IMR-90 (cell line): ENCODE measurements around the gene GGA3. TPM values are rescaled to one million over a fixed set of nuclear protein-coding genes. Genes with fewer than 3 reads are reported as not detected.

Experiments
- ATAC-seq: fragments of 200-7000 bp; cut with Tn5 transposase; 2 replicates; pipeline ENCODE4 v1.9.1; 2020; ENCODE audit warnings: low read depth, mild to moderate bottlenecking, moderate library complexity
- BruUV-seq: library from RNA; stranded (reverse); fragments of 400-500 nt; replicated peaks from 2 replicates; lab custom pipeline; 2021; lab: Mats Ljungman, UMichigan
- CTCF ChIA-PET: fragments of 300-600 bp; formaldehyde crosslinking; extraction: SDS; loops from one replicate; lab custom pipeline; 2021; ENCODE audit warnings: antibody characterized with exemption; lab: Yijun Ruan, JAX
- POLR2A ChIA-PET: fragments of 300-600 bp; sonication (Branson Sonifier 250); formaldehyde crosslinking; loops from one replicate; lab custom pipeline; 2022; ENCODE audit warnings: antibody characterized with exemption; ENCODE audit not compliant: unreplicated experiment; lab: Charles Lee
- DNase-seq: peaks from one replicate; pipeline ENCODE4 v3.0.0; 2013
- H2AFZ ChIP-seq: replicated peaks from 2 replicates; pipeline ENCODE3; 2013; ENCODE audit warnings: low read length, mild to moderate bottlenecking; ENCODE audit not compliant: poor library complexity
- H2AK5ac ChIP-seq: 2 replicates; pipeline ENCODE4 v1.6.1; 2013; ENCODE audit warnings: low read depth, low read length, inconsistent platforms
- H2AK9ac ChIP-seq: replicated peaks from 2 replicates; pipeline ENCODE3; 2013; ENCODE audit warnings: mild to moderate bottlenecking, low read depth, low read length, moderate library complexity; ENCODE audit not compliant: poor library complexity
- H2BK120ac ChIP-seq: 2 replicates; pipeline ENCODE4 v1.6.1; 2013; ENCODE audit warnings: low read depth, low read length, inconsistent platforms
- H2BK15ac ChIP-seq: 3 replicates; pipeline ENCODE4 v1.6.1; 2013; ENCODE audit warnings: low read depth, low read length, inconsistent platforms
- H2BK20ac ChIP-seq: 2 replicates; pipeline ENCODE4 v1.6.1; 2013; ENCODE audit warnings: low read depth, mild to moderate bottlenecking, inconsistent platforms, low read length, moderate library complexity
- H2BK5ac ChIP-seq: 2 replicates; pipeline ENCODE4 v1.6.1; 2013; ENCODE audit warnings: mild to moderate bottlenecking, low read depth, low read length, inconsistent platforms; ENCODE audit not compliant: poor library complexity, severe bottlenecking
- H3K14ac ChIP-seq: replicated peaks from 2 replicates; pipeline ENCODE4 v1.6.1; 2013; ENCODE audit warnings: low read depth, low read length, inconsistent platforms
- H3K18ac ChIP-seq: 2 replicates; pipeline ENCODE4 v1.6.1; 2013; ENCODE audit warnings: low read depth, low read length, control low read depth
- H3K23ac ChIP-seq: 2 replicates; pipeline ENCODE4 v1.6.1; 2013; ENCODE audit warnings: low read depth, low read length, inconsistent platforms
- H3K27ac ChIP-seq: 2 replicates; pipeline ENCODE4 v1.5.1; 2013; ENCODE audit warnings: mild to moderate bottlenecking, control low read depth, low read length; ENCODE audit not compliant: insufficient read depth
- H3K27me3 ChIP-seq: 2 replicates; pipeline ENCODE4 v1.6.1; 2013; ENCODE audit warnings: low read length; ENCODE audit not compliant: control insufficient read depth, insufficient read depth
- H3K36me3 ChIP-seq: 2 replicates; pipeline ENCODE4 v1.6.1; 2013; ENCODE audit warnings: low read length, mixed read lengths; ENCODE audit not compliant: control insufficient read depth, insufficient read depth
- H3K4ac ChIP-seq: 2 replicates; pipeline ENCODE4 v1.6.1; 2013; ENCODE audit warnings: low read depth, low read length, inconsistent platforms
- H3K4me1 ChIP-seq: 2 replicates; pipeline ENCODE4 v1.6.1; 2013; ENCODE audit warnings: low read length, mixed read lengths; ENCODE audit not compliant: control insufficient read depth, insufficient read depth
- H3K4me2 ChIP-seq: 2 replicates; pipeline ENCODE4 v1.6.1; 2013; ENCODE audit warnings: low read depth, mild to moderate bottlenecking, control low read depth, low read length, moderate library complexity
- H3K4me3 ChIP-seq: 2 replicates; pipeline ENCODE4 v1.5.1; 2013; ENCODE audit warnings: low read depth, mild to moderate bottlenecking, control low read depth, low read length, moderate library complexity; ENCODE audit not compliant: insufficient read depth
- H3K56ac ChIP-seq: 2 replicates; pipeline ENCODE4 v1.6.1; 2013; ENCODE audit warnings: low read length, inconsistent platforms; ENCODE audit not compliant: insufficient read depth; ENCODE audit errors: extremely low read depth
- H3K79me1 ChIP-seq, 2 experiments: 2 replicates each; pipeline ENCODE4 v1.6.1; 2013; ENCODE audit warnings: low read length in 2 of 2, inconsistent platforms in 1 of 2, low read depth in 1 of 2
- H3K9ac ChIP-seq: 2 replicates; pipeline ENCODE4 v1.6.1; 2013; ENCODE audit warnings: low read depth, low read length, control low read depth
- H3K9me1 ChIP-seq: 2 replicates; pipeline ENCODE4 v1.6.1; 2013; ENCODE audit warnings: low read length, inconsistent platforms; ENCODE audit not compliant: insufficient read depth
- H3K9me3 ChIP-seq: 2 replicates; pipeline ENCODE4 v1.6.1; 2013; ENCODE audit warnings: low read length; ENCODE audit not compliant: control insufficient read depth, insufficient read depth
- H4K20me1 ChIP-seq: 2 replicates; pipeline ENCODE4 v1.6.1; 2013; ENCODE audit warnings: low read length, inconsistent platforms; ENCODE audit not compliant: insufficient read depth
- H4K5ac ChIP-seq: 2 replicates; pipeline ENCODE4 v1.6.1; 2013; ENCODE audit warnings: mild to moderate bottlenecking, low read depth, low read length, control low read depth
- H4K8ac ChIP-seq, 2 experiments: 2 replicates each; pipeline ENCODE4 v1.6.1; 2013; ENCODE audit warnings: low read depth in 2 of 2, low read length in 2 of 2, control low read depth in 1 of 2, inconsistent platforms in 1 of 2
- H4K91ac ChIP-seq: 2 replicates; pipeline ENCODE4 v1.6.1; 2013; ENCODE audit warnings: low read depth, low read length, inconsistent platforms; ENCODE audit not compliant: insufficient read depth
- CEBPB ChIP-seq: IDR thresholded peaks from 2 replicates; pipeline ENCODE4 v1.6.1; 2012; ENCODE audit warnings: low read depth, low read length, improper control_type of control experiment
- MAFK ChIP-seq: IDR thresholded peaks from 2 replicates; pipeline ENCODE4 v1.6.1; 2012; ENCODE audit warnings: low read depth, low read length, improper control_type of control experiment
- MXI1 ChIP-seq: IDR thresholded peaks from 2 replicates; pipeline ENCODE4 v1.6.1; 2012; ENCODE audit warnings: low read depth, mild to moderate bottlenecking, low read length, moderate library complexity, borderline replicate concordance
- NFE2L2 ChIP-seq: fragments of 150-350 bp; IDR thresholded peaks from 2 replicates; pipeline ENCODE4 v1.6.1; 2016; ENCODE audit warnings: low read depth, mild to moderate bottlenecking, low read length
- WGBS, 2 experiments: methylation state at CpG; one replicate each; pipeline versions ENCODE4 v1.1.5 to v1.1.7; 2013; ENCODE audit warnings: missing lambda C conversion rate in 2 of 2; ENCODE audit not compliant: insufficient read length in 1 of 2; ENCODE audit errors: extremely low coverage in 2 of 2; 5-methylcytosine and 5-hydroxymethylcytosine counted together
- dilution Hi-C: fragments of 300-500 bp; cut with HindIII; formaldehyde crosslinking; loops from one replicate; pipeline ENCODE4 v1.14.3; 2018; ENCODE audit warnings: low sequenced_read_pairs; ENCODE audit not compliant: unreplicated experiment
- in situ Hi-C: fragments of 300-500 bp; cut with MboI; formaldehyde crosslinking; loops from 3 replicates; pipeline ENCODE4 v1.14.3; 2019; ENCODE audit warnings: low sequenced_read_pairs, inconsistent platforms, mixed read lengths
- intact Hi-C: fragments of 100-400 bp; cut with micrococcal nuclease; formaldehyde crosslinking; loops from 2 replicates; pipeline ENCODE4 v1.10.0; 2022
- polyA plus RNA-seq, 3 experiments: library from polyadenylated mRNA; depleted of rRNA; stranded (reverse); fragments of >200 nt; gene quantifications; 2 replicates each; pipeline ENCODE4 v1.2.3, GENCODE V29; 2012; ENCODE audit warnings: low replicate concordance in 1 of 3
- total RNA-seq: library from RNA; depleted of rRNA; stranded (reverse); fragments of >200 nt; gene quantifications from 2 replicates; pipeline ENCODE4 v1.2.3, GENCODE V29; 2012

GGA3 gene
- total and polyA plus RNA-seq, 2 of the 4 experiments (the other 2 are of a cell fraction) = 15.1 to 35.2 TPM

DNA sequence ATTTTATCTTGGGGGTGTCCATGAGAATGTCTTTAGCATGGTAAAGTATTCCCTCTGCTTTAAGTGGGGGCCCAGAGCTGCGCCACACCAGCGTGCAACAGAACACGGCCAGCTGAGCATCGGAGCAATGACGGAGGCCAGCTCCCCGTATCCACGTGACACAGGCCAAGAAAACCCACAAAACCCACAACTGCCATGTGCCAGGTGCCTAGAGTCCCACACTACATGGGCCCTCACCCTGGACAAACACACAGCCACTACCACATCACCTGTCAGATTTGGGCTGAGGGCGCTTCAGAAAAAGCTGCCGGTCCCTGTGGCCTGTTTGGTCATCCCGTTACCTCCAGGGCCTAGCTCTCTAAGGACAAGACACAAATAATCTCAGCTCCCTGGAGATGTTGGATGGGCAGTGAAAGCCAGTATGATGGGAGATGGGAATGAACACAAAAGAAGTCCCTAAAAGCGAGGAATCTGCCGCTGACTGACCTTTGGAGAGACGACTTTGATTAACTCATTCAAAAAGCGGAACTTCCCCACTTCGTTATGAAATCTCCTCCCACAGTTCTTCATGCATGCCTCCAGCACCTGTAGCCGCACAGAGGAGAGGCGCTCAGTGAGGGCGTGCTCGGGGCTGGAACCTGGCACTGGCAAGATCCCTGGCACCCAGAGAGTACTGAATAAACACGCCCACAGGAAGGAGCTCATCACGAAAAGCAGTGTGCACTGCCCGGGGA lies 17.1 kb downstream of the GGA3 start:
- no peak overlapping the region for H2BK120ac ChIP-seq
- no CpG with 5 or more reads among the region's 22 CpGs for WGBS, 2 experiments
- ChIA-PET POLR2A (no interaction called here), CTCF (no interaction called here)
- no peak overlapping the region for H2BK15ac ChIP-seq
- H2AK5ac ChIP-seq = no peak overlapping the region
- H3K9ac ChIP-seq = no peak overlapping the region
- H3K36me3 ChIP-seq = peaks cover 71% of the 10 kb centered on the region
- H4K5ac ChIP-seq = no peak overlapping the region
- BruUV-seq = no TSS peak
- no peak overlapping the region for H3K4ac ChIP-seq
- H3K4me2 ChIP-seq = no peak overlapping the region
- H3K79me1 ChIP-seq = peaks cover 3 to 21% of the 10 kb centered on the region in 2 experiments; a peak in 3 of 4 replicates
- intact Hi-C loops = no loop called here
- H2AFZ ChIP-seq = no peak overlapping the region
- no peak overlapping the region for H3K14ac ChIP-seq
- no peak overlapping the region for H2BK5ac ChIP-seq
- H4K91ac ChIP-seq = no peak overlapping the region
- in situ Hi-C loops = no loop called here
- no peaks in the 10 kb centered on the region for H3K27me3 ChIP-seq
- no peak overlapping the region for H3K23ac ChIP-seq
- no peak overlapping the region for H2BK20ac ChIP-seq
- H3K9me1 ChIP-seq = no peaks in the 10 kb centered on the region
- H3K4me1 ChIP-seq = no peaks in the 10 kb centered on the region
- dilution Hi-C loops = no loop called here
- TF ChIP-seq NFE2L2 = no peak
- no peak for TF ChIP-seq MXI1
- no peak for TF ChIP-seq CEBPB
- no peak for TF ChIP-seq MAFK
- no peak overlapping the region for H3K56ac ChIP-seq
- H3K4me3 ChIP-seq = no peak overlapping the region
- no peak overlapping the region for H3K18ac ChIP-seq
- no peak overlapping the region for H2AK9ac ChIP-seq
- H4K20me1 ChIP-seq = peaks cover 9% of the 10 kb centered on the region
- ATAC-seq = no peak
- H3K9me3 ChIP-seq = no peaks in the 10 kb centered on the region
- H3K27ac ChIP-seq = no peak overlapping the region
- H4K8ac ChIP-seq = no peak overlapping the region
- no peak for DNase-seq
